GM12878 (cell line): ENCODE measurements around the gene DISC1. TPM values are rescaled to one million over a fixed set of nuclear protein-coding genes. Genes with fewer than 3 reads are reported as not detected.

Experiments
- ATAC-seq: fragments of 200-7000 bp; cut with Tn5 transposase; 3 replicates; pipeline ENCODE4 v1.9.1; 2020; ENCODE audit warnings: mild to moderate bottlenecking, moderate library complexity
- BruUV-seq: library from RNA; stranded (reverse); fragments of 400-500 nt; replicated peaks from 2 replicates; lab custom pipeline; 2021; lab: Mats Ljungman, UMichigan
- CTCF ChIA-PET: fragments of 300-600 bp; sonication (Branson Sonifier 250); formaldehyde crosslinking; extraction: SDS; loops from one replicate; lab custom pipeline; 2021; ENCODE audit warnings: inconsistent platforms; lab: Yijun Ruan, JAX
- POLR2A ChIA-PET: fragments of 350-600 bp; formaldehyde crosslinking; extraction: SDS; loops from one replicate; lab custom pipeline; 2021; ENCODE audit warnings: inconsistent platforms; lab: Charles Lee
- RAD21 ChIA-PET: fragments of 300-600 bp; sonication (Branson Sonifier 250); formaldehyde crosslinking; loops from one replicate; lab custom pipeline; 2023; ENCODE audit warnings: antibody characterized with exemption; ENCODE audit not compliant: unreplicated experiment; lab: Charles Lee
- SMC1A ChIA-PET: fragments of 300-600 bp; sonication (Branson Sonifier 250); formaldehyde crosslinking; loops from one replicate; lab custom pipeline; 2023; ENCODE audit not compliant: unreplicated experiment, uncharacterized antibody; lab: Charles Lee
- DNase-seq: peaks from one replicate; pipeline ENCODE4 v3.0.0-alpha.2; 2011; ENCODE audit warnings: low read depth, low spot score
- FAIRE-seq: peaks from 3 replicates; lab custom pipeline; 2011; peaks lifted over from hg19 to GRCh38; lab: Jason Lieb, UNC
- H2AFZ ChIP-seq: 2 replicates; pipeline ENCODE4 v1.6.0; 2011; ENCODE audit warnings: low read depth, low read length, control low read depth; ENCODE audit not compliant: control insufficient read depth
- H3K27ac ChIP-seq: 2 replicates; pipeline ENCODE4 v1.5.1; 2011; ENCODE audit warnings: control low read depth; ENCODE audit not compliant: control insufficient read depth, insufficient read depth
- H3K27me3 ChIP-seq, 2 experiments: replicated peaks in 1 of 2; 2 replicates each; pipeline versions ENCODE4 v1.6.0 to v1.6.1; 2011; ENCODE audit warnings: low read length in 1 of 2; ENCODE audit not compliant: control insufficient read depth in 2 of 2, insufficient read depth in 2 of 2
- H3K36me3 ChIP-seq, 2 experiments: 2 replicates each; pipeline ENCODE4 v1.5.1; 2011; ENCODE audit warnings: low read length in 1 of 2; ENCODE audit not compliant: control insufficient read depth in 2 of 2, insufficient read depth in 2 of 2
- H3K4me1 ChIP-seq: 2 replicates; pipeline ENCODE4 v1.6.1; 2011; ENCODE audit warnings: mild to moderate bottlenecking, low read length, moderate library complexity, mixed read lengths; ENCODE audit not compliant: control insufficient read depth, insufficient read depth
- H3K4me2 ChIP-seq: 2 replicates; pipeline ENCODE4 v1.6.0; 2011; ENCODE audit warnings: control low read depth; ENCODE audit not compliant: control insufficient read depth, insufficient read depth
- H3K4me3 ChIP-seq: fragments of 200-600 bp; sonication (generic); 2 replicates; pipeline ENCODE4 v1.5.1; 2016
- H3K79me2 ChIP-seq: 2 replicates; pipeline ENCODE4 v1.6.0; 2011; ENCODE audit warnings: low read length; ENCODE audit not compliant: control insufficient read depth, insufficient read depth
- H3K9ac ChIP-seq: 2 replicates; pipeline ENCODE4 v1.8.0; 2011; ENCODE audit warnings: low read length, control low read depth, mixed read lengths; ENCODE audit not compliant: control insufficient read depth, insufficient read depth
- H3K9me3 ChIP-seq: replicated peaks from 3 replicates; pipeline ENCODE4 v1.5.1; 2011; ENCODE audit warnings: mild to moderate bottlenecking, low read length; ENCODE audit not compliant: control insufficient read depth, insufficient read depth
- H4K20me1 ChIP-seq: 2 replicates; pipeline ENCODE4 v1.6.0; 2011; ENCODE audit not compliant: control insufficient read depth, insufficient read depth
- ETV6 ChIP-seq, 2 experiments: fragments of 450-650 bp in 1 of 2; IDR thresholded peaks in 1 of 2; conservative IDR thresholded peaks in 1 of 2; 2 replicates each; pipeline ENCODE4 v1.6.1; 2014; ENCODE audit warnings: antibody characterized with exemption in 1 of 2, borderline replicate concordance in 1 of 2, low read depth in 1 of 2, mild to moderate bottlenecking in 1 of 2, moderate library complexity in 1 of 2
- FOS ChIP-seq: IDR thresholded peaks from 3 replicates; pipeline ENCODE4 v1.6.1; 2011; ENCODE audit warnings: borderline replicate concordance; ENCODE audit not compliant: insufficient read length; ENCODE audit errors: extremely low read depth
- LARP7 ChIP-seq: fragments of 450-650 bp; IDR thresholded peaks from 2 replicates; pipeline ENCODE4 v1.6.1; 2017; ENCODE audit warnings: mild to moderate bottlenecking
- MEF2A ChIP-seq: IDR thresholded peaks from 2 replicates; pipeline ENCODE4 v1.6.1; 2011; ENCODE audit warnings: low read depth, mild to moderate bottlenecking, low read length, moderate library complexity; ENCODE audit not compliant: insufficient read depth
- PBX3 ChIP-seq: IDR thresholded peaks from 2 replicates; pipeline ENCODE4 v1.6.1; 2011; ENCODE audit warnings: mild to moderate bottlenecking, low read depth, low read length, moderate library complexity; ENCODE audit not compliant: insufficient replicate concordance
- PRDM15 ChIP-seq: fragments of 450-650 bp; formaldehyde crosslinking; IDR thresholded peaks from 2 replicates; pipeline ENCODE4 v1.4.0; 2020; ENCODE audit warnings: mild to moderate bottlenecking, moderate library complexity
- RAD21 ChIP-seq: IDR thresholded peaks from 2 replicates; pipeline ENCODE4 v1.6.1; 2011; ENCODE audit warnings: mild to moderate bottlenecking, low read depth, low read length, moderate library complexity; ENCODE audit not compliant: insufficient read depth
- SPI1 ChIP-seq: IDR thresholded peaks from 2 replicates; pipeline ENCODE4 v1.6.1; 2011; ENCODE audit warnings: low read depth, mild to moderate bottlenecking, low read length, moderate library complexity, borderline replicate concordance; ENCODE audit not compliant: insufficient read depth
- SREBF1 ChIP-seq: IDR thresholded peaks from 2 replicates; pipeline ENCODE4 v1.6.1; 2012; ENCODE audit warnings: mild to moderate bottlenecking, low read length
- YY1 ChIP-seq: IDR thresholded peaks from 2 replicates; pipeline ENCODE4 v1.6.1; 2011; ENCODE audit warnings: low read depth, mild to moderate bottlenecking, low read length
- WGBS: methylation state at CpG from one replicate; pipeline ENCODE4 v1.1.6; 2016; ENCODE audit warnings: low lambda C conversion rate; ENCODE audit not compliant: insufficient replicate concordance, insufficient coverage; ENCODE audit errors: missing lambda C conversion rate; 5-methylcytosine and 5-hydroxymethylcytosine counted together
- in situ Hi-C: fragments of 300-500 bp; cut with MboI; formaldehyde crosslinking; loops from 9 replicates; pipeline ENCODE4 v1.14.3; 2018; ENCODE audit warnings: mixed read lengths
- intact Hi-C: fragments of 100-400 bp; cut with micrococcal nuclease; formaldehyde crosslinking; loops from one replicate; pipeline ENCODE4 v1.14.2; 2022; ENCODE audit not compliant: unreplicated experiment
- polyA plus RNA-seq, 11 experiments: library from polyadenylated mRNA; depleted of rRNA in 4 of 11; unstranded in 6 of 11; stranded (reverse) in 5 of 11; fragments of >200 nt; fragmentation: Nextera tagmentation in 4 of 11; fragmentation: Illumina TruSeq in 1 of 11; extraction: Ambion mirVana in 4 of 11; extraction: Trizol in 1 of 11; gene quantifications; 1 replicate in 1 of 11; 2 replicates in 10 of 11; pipeline versions ENCODE4 v1.2.1 to v1.2.3, GENCODE V29; 2011 to 2016; ENCODE audit warnings: inconsistent platforms in 2 of 11, missing spikeins in 2 of 11, low read depth in 1 of 11
- total RNA-seq, 4 experiments: library from RNA; depleted of rRNA in 3 of 4; stranded (reverse); fragments of >200 nt in 3 of 4; fragmentation: Illumina TruSeq in 1 of 4; extraction: Trizol in 1 of 4; gene quantifications; 2 replicates each; pipeline versions ENCODE4 v1.2.1 to v1.2.3, GENCODE V29; 2013 to 2021

The DISC1 gene
- total and polyA plus RNA-seq, 10 of the 15 experiments (the other 5 are each of a cell fraction or from before 2014, with no cell fraction given): 0.05 to 0.72 (median 0.19) TPM; not detected in 1

GRCh38 chr1:232057896-232058274 lies 431.3 kb downstream of the DISC1 start:
- H3K4me2 ChIP-seq: no peak overlapping the region
- no peaks in the 10 kb centered on the region for H4K20me1 ChIP-seq
- BruUV-seq: no TSS peak
- POLR2A ChIA-PET: no interaction called here
- H3K9me3 ChIP-seq: no peaks in the 10 kb centered on the region
- FAIRE-seq (no peak), DNase-seq (no peak), ATAC-seq (no peak)
- H3K4me3 ChIP-seq: no peak overlapping the region
- H3K27ac ChIP-seq: no peak overlapping the region
- no peaks in the 10 kb centered on the region for H3K79me2 ChIP-seq
- no peaks in the 10 kb centered on the region for H3K36me3 ChIP-seq
- SMC1A ChIA-PET: interaction anchor here (0.6 kb wide), 1 partner anchor 20 kb away, joined by 3 read pairs; no protein-coding TSS in a partner anchor
- in situ Hi-C loops (no loop called here), intact Hi-C loops (no loop called here)
- CTCF ChIA-PET: no interaction called here
- WGBS: 8% methylated on average over 1 of the region's 1 CpG
- H3K9ac ChIP-seq: no peak overlapping the region
- no peak for TF ChIP-seq YY1
- no peak for TF ChIP-seq SREBF1
- no peak for TF ChIP-seq RAD21
- no peak for TF ChIP-seq LARP7
- TF ChIP-seq ETV6 (conservative IDR thresholded peaks at IDR 0.05 in 1 of 2, IDR thresholded peaks at IDR 0.05 in 1 of 2; ENCODE audit: borderline replicate concordance in 1 of 2, low read depth in 1 of 2): no peak
- no peak for TF ChIP-seq SPI1
- TF ChIP-seq MEF2A: no peak
- no peak for TF ChIP-seq PBX3
- TF ChIP-seq PRDM15: no peak
- no peak for TF ChIP-seq FOS
- RAD21 ChIA-PET: no interaction called here
- no peaks in the 10 kb centered on the region for H3K27me3 ChIP-seq
- no peak overlapping the region for H2AFZ ChIP-seq
- no peaks in the 10 kb centered on the region for H3K4me1 ChIP-seq
